Kidney glomerular epithelial cell (primary cell): Measurements from ENCODE around the gene CROT.
"Not testable (repeated sequence)": the region's sequence is repeated elsewhere in the genome, so short reads cannot be mapped to it uniquely, and the experiment has no call there.

Source experiments
- DNase-seq: peaks from one replicate; lab custom pipeline; 2025; lab: John Stamatoyannopoulos, UW

CROT gene

GRCh38 chr7:87345166-87345927 is at the start of gene CROT:
CROT (plus strand) TSS chr7:87345664; CDS start chr7:87349069, 3,405 bp downstream.
- peak; percentile 89 for DNase-seq

GRCh38 chr7:87300756-87301155 is 44.7 kb upstream of the CROT start:
- DNase-seq: no peak

- DNase-seq: no peak
These were observed 34.6 kb upstream of the CROT start for GRCh38 chr7:87310790-87311419.

- DNase-seq: peak; percentile 47
These were observed 33.1 kb upstream of the CROT start for GRCh38 chr7:87312215-87312865.

- no peak for DNase-seq
These were observed 29.3 kb upstream of the CROT start for GRCh38 chr7:87316097-87316700.

GRCh38 chr7:87316846-87317552 is 28.5 kb upstream of the CROT start:
- no peak for DNase-seq

- DNase-seq: no peak
These were observed 27.7 kb upstream of the CROT start for GRCh38 chr7:87317691-87318245.

- no peak for DNase-seq
These were observed 26.7 kb upstream of the CROT start for GRCh38 chr7:87318741-87319140.

- not testable (repeated sequence) for DNase-seq
These were observed 26.3 kb upstream of the CROT start for GRCh38 chr7:87319154-87319581.

GRCh38 chr7:87322912-87323311 is 22.6 kb upstream of the CROT start:
- DNase-seq: no peak

- DNase-seq: no peak
These were observed 19.7 kb upstream of the CROT start for GRCh38 chr7:87325576-87326370.

- no peak for DNase-seq
These were observed 17.2 kb upstream of the CROT start for GRCh38 chr7:87328281-87328680.

- no peak for DNase-seq
These were observed 15.1 kb upstream of the CROT start for GRCh38 chr7:87330316-87330715.

- no peak for DNase-seq
These were observed 14.5 kb upstream of the CROT start for GRCh38 chr7:87330942-87331341.

- DNase-seq: no peak
These were observed 13.7 kb upstream of the CROT start for GRCh38 chr7:87331687-87332252.

- no peak for DNase-seq
These were observed 13.1 kb upstream of the CROT start for GRCh38 chr7:87332321-87332720.

GRCh38 chr7:87336136-87336535 is 9.3 kb upstream of the CROT start:
- no peak for DNase-seq

GRCh38 chr7:87337331-87337730 is 8.1 kb upstream of the CROT start:
- no peak for DNase-seq

GRCh38 chr7:87339373-87339897 is 6.0 kb upstream of the CROT start:
- no peak for DNase-seq

- DNase-seq: no peak
These were observed 4.0 kb upstream of the CROT start for GRCh38 chr7:87341441-87341840.
